HEK293 (cell line): Measurements from ENCODE around the gene VASN.

ENCODE experiments used
- CTCF ChIA-PET: fragments of 350-600 bp; formaldehyde crosslinking; extraction: SDS; loops from one replicate; lab custom pipeline; 2021; ENCODE audit warnings: antibody characterized with exemption; lab: Yijun Ruan, JAX
- POLR2A ChIA-PET: fragments of 300-600 bp; formaldehyde crosslinking; extraction: SDS; loops from one replicate; lab custom pipeline; 2020; ENCODE audit warnings: antibody characterized with exemption, inconsistent platforms; lab: Yijun Ruan, JAX
- H3K27ac ChIP-seq: fragments of 200-500 bp; sonication (Bioruptor generic); 2 replicates; pipeline ENCODE4 v1.5.1; 2014; ENCODE audit warnings: low read depth, low read length, control low read depth, inconsistent platforms; ENCODE audit errors: extremely low read depth
- H3K36me3 ChIP-seq, 2 experiments: fragments of 200-500 bp in 1 of 2; sonication (Bioruptor generic) in 1 of 2; 1 replicate in 1 of 2; 2 replicates in 1 of 2; pipeline ENCODE4 v1.5.1; 2014 to 2017; ENCODE audit warnings: inconsistent platforms in 2 of 2, low read length in 2 of 2; ENCODE audit not compliant: control insufficient read depth in 2 of 2, insufficient read depth in 1 of 2
- H3K4me1 ChIP-seq: fragments of 200-500 bp; sonication (Bioruptor generic); 2 replicates; pipeline ENCODE4 v1.5.1; 2014; ENCODE audit warnings: mild to moderate bottlenecking, low read length, inconsistent platforms; ENCODE audit not compliant: control insufficient read depth, insufficient read depth
- H3K4me3 ChIP-seq: 2 replicates; pipeline ENCODE4 v1.5.1; 2011; ENCODE audit warnings: low read depth, mild to moderate bottlenecking, control low read depth, low read length, moderate library complexity
- H3K9me3 ChIP-seq: fragments of 200-500 bp; sonication (Bioruptor generic); 2 replicates; pipeline ENCODE4 v1.5.1; 2014; ENCODE audit warnings: low read depth, low read length, inconsistent platforms; ENCODE audit not compliant: control insufficient read depth, insufficient read depth
- AEBP2 ChIP-seq: fragments of 450-650 bp; formaldehyde crosslinking; IDR thresholded peaks from 2 replicates; pipeline ENCODE4 v1.5.1; 2016; ENCODE audit warnings: missing biosample characterization, missing genetic modification characterization, borderline replicate concordance
- ATF2 ChIP-seq: fragments of 450-650 bp; formaldehyde crosslinking; IDR thresholded peaks from 2 replicates; pipeline ENCODE4 v1.5.1; 2016; ENCODE audit warnings: missing biosample characterization, missing genetic modification characterization, low read depth
- BCL6B ChIP-seq: fragments of 450-650 bp; formaldehyde crosslinking; IDR thresholded peaks from 2 replicates; pipeline ENCODE4 v1.5.1; 2017; ENCODE audit warnings: missing biosample characterization, missing genetic modification characterization
- CTCF ChIP-seq: fragments of 450-650 bp; formaldehyde crosslinking; IDR thresholded peaks from 2 replicates; pipeline ENCODE4 v1.5.1; 2016; ENCODE audit warnings: missing biosample characterization, missing genetic modification characterization
- EGR2 ChIP-seq: fragments of 450-650 bp; formaldehyde crosslinking; IDR thresholded peaks from 2 replicates; pipeline ENCODE4 v1.5.1; 2016; ENCODE audit warnings: low read depth, missing biosample characterization, missing genetic modification characterization
- HIC1 ChIP-seq: fragments of 450-650 bp; formaldehyde crosslinking; IDR thresholded peaks from 2 replicates; pipeline ENCODE4 v1.5.1; 2016; ENCODE audit warnings: missing biosample characterization, missing genetic modification characterization
- KLF17 ChIP-seq: fragments of 450-650 bp; formaldehyde crosslinking; IDR thresholded peaks from 2 replicates; pipeline ENCODE4 v1.5.1; 2016; ENCODE audit warnings: missing biosample characterization, missing genetic modification characterization
- KLF8 ChIP-seq: fragments of 450-650 bp; formaldehyde crosslinking; IDR thresholded peaks from 2 replicates; pipeline ENCODE4 v1.5.1; 2016; ENCODE audit warnings: missing biosample characterization, missing genetic modification characterization
- TSHZ1 ChIP-seq: fragments of 450-650 bp; formaldehyde crosslinking; IDR thresholded peaks from 2 replicates; pipeline ENCODE4 v1.5.1; 2016; ENCODE audit warnings: missing biosample characterization, missing genetic modification characterization, borderline replicate concordance
- ZFHX2 ChIP-seq: fragments of 450-650 bp; formaldehyde crosslinking; conservative IDR thresholded peaks from 2 replicates; pipeline ENCODE4 v1.5.1; 2016; ENCODE audit warnings: missing biosample characterization, missing genetic modification characterization
- ZFP37 ChIP-seq: fragments of 450-650 bp; formaldehyde crosslinking; IDR thresholded peaks from 2 replicates; pipeline ENCODE4 v1.5.1; 2016; ENCODE audit warnings: missing biosample characterization, missing genetic modification characterization
- ZNF202 ChIP-seq: fragments of 450-650 bp; formaldehyde crosslinking; IDR thresholded peaks from 2 replicates; pipeline ENCODE4 v1.5.1; 2016; ENCODE audit warnings: missing biosample characterization, missing genetic modification characterization, borderline replicate concordance
- ZNF239 ChIP-seq: fragments of 450-650 bp; formaldehyde crosslinking; IDR thresholded peaks from 2 replicates; pipeline ENCODE4 v1.5.1; 2016; ENCODE audit warnings: missing biosample characterization, missing genetic modification characterization
- ZNF266 ChIP-seq: fragments of 450-650 bp; formaldehyde crosslinking; IDR thresholded peaks from 2 replicates; pipeline ENCODE4 v1.5.1; 2016; ENCODE audit warnings: missing biosample characterization, missing genetic modification characterization, low read depth
- ZNF311 ChIP-seq: fragments of 450-650 bp; formaldehyde crosslinking; IDR thresholded peaks from 2 replicates; pipeline ENCODE4 v1.5.1; 2017; ENCODE audit warnings: missing biosample characterization, missing genetic modification characterization, borderline replicate concordance
- ZNF391 ChIP-seq: fragments of 450-650 bp; formaldehyde crosslinking; IDR thresholded peaks from 2 replicates; pipeline ENCODE4 v1.5.1; 2016; ENCODE audit warnings: low read depth, missing biosample characterization, missing genetic modification characterization, borderline replicate concordance
- ZNF394 ChIP-seq: fragments of 450-650 bp; formaldehyde crosslinking; IDR thresholded peaks from 2 replicates; pipeline ENCODE4 v1.5.1; 2016; ENCODE audit warnings: missing biosample characterization, missing genetic modification characterization, mild to moderate bottlenecking, moderate library complexity, borderline replicate concordance
- ZNF423 ChIP-seq: fragments of 450-650 bp; formaldehyde crosslinking; IDR thresholded peaks from 2 replicates; pipeline ENCODE4 v1.5.1; 2016; ENCODE audit warnings: missing biosample characterization, missing genetic modification characterization
- ZNF501 ChIP-seq: fragments of 450-650 bp; formaldehyde crosslinking; IDR thresholded peaks from 2 replicates; pipeline ENCODE4 v1.5.1; 2016; ENCODE audit warnings: missing biosample characterization, missing genetic modification characterization
- ZNF555 ChIP-seq: fragments of 450-650 bp; formaldehyde crosslinking; conservative IDR thresholded peaks from 2 replicates; pipeline ENCODE4 v1.5.1; 2017; ENCODE audit warnings: missing biosample characterization, mild to moderate bottlenecking, missing genetic modification characterization, inconsistent platforms
- ZNF768 ChIP-seq: fragments of 450-650 bp; formaldehyde crosslinking; IDR thresholded peaks from 2 replicates; pipeline ENCODE4 v1.5.1; 2018; ENCODE audit warnings: missing biosample characterization, mild to moderate bottlenecking, missing genetic modification characterization

The VASN gene

GRCh38 chr16:4376893-4377572, 5.4 kb downstream of the VASN start (continued):
- peak; percentile 59 for TF ChIP-seq ZFHX2 (tag by site-specific recombination)
- no peak for TF ChIP-seq ZNF311
- 0 out of 2 replicates have a peak, but pooled peaks have one; percentile 3 for TF ChIP-seq KLF17 (tag by site-specific recombination)
- TF ChIP-seq ZNF423 (tag by site-specific recombination), result no peak
- TF ChIP-seq EGR2, result peak; percentile 32
- no peak for TF ChIP-seq ZNF394 (tag by site-specific recombination)
- TF ChIP-seq ZNF391 (tag by site-specific recombination), result no peak
- no peak for TF ChIP-seq ATF2
- no peak for TF ChIP-seq BCL6B (tag by site-specific recombination)
- TF ChIP-seq KLF8 (tag by site-specific recombination), result no peak
- no peak for TF ChIP-seq ZNF555 (tag by site-specific recombination)
- TF ChIP-seq TSHZ1 (tag by site-specific recombination), result no peak
- no peak for TF ChIP-seq ZNF239 (tag by site-specific recombination)

GRCh38 chr16:4377573-4378154, 6.0 kb downstream of the VASN start:
- Histone ChIP-seq H3K27ac (no peak overlapping the region), H3K4me1 (peaks cover 15% of the 10 kb centered on the region), H3K9me3 (no peaks in the 10 kb centered on the region), H3K36me3 (peaks cover 0 to 16% of the 10 kb centered on the region in 2 experiments; a peak in 1 of 3 replicates), H3K4me3 (no peak overlapping the region)
- POLR2A ChIA-PET, result interaction anchor here (1.2 kb wide), 1 partner anchor 8 kb away, joined by 3 read pairs; no protein-coding TSS in a partner anchor
- CTCF ChIA-PET, result interaction anchor here (0.5 to 1.6 kb wide), 5 partner anchors 9 to 392 kb away, joined by 3 to 5 read pairs (median 4); no protein-coding TSS in a partner anchor
- TF ChIP-seq ZNF394 (tag by site-specific recombination) (no peak), ZNF311 (no peak), ZNF768 (no peak), EGR2 (no peak), ZNF266 (no peak), HIC1 (tag by site-specific recombination) (peak; percentile 74), ZNF202 (no peak), ZFP37 (tag by site-specific recombination) (no peak), CTCF (tag by site-specific recombination) (0 out of 2 replicates have a peak, but pooled peaks have one; percentile 20), ZNF501 (tag by site-specific recombination) (no peak), AEBP2 (tag by site-specific recombination) (no peak)
